Fibroblast of lung (primary cell): ENCODE measurements around the gene TRIM41. TPM values are rescaled to one million over a fixed set of nuclear protein-coding genes. Genes with fewer than 3 reads are reported as not detected.

Source experiments
- DNase-seq, 2 donors: peaks; one replicate each; pipeline versions ENCODE4 v3.0.0 to v3.0.0-alpha.2; 2010; ENCODE audit warnings: low read depth in 2 of 2
- H2AFZ ChIP-seq: 2 replicates; pipeline ENCODE4 v1.5.1; 2012; ENCODE audit warnings: low read length, control low read depth, inconsistent platforms
- H3K27ac ChIP-seq: 2 replicates; pipeline ENCODE4 v1.5.1; 2011; ENCODE audit warnings: low read length, control low read depth; ENCODE audit not compliant: insufficient read depth
- H3K27me3 ChIP-seq: 2 replicates; pipeline ENCODE4 v1.5.1; 2011; ENCODE audit warnings: mild to moderate bottlenecking, low read length; ENCODE audit not compliant: control insufficient read depth, insufficient read depth
- H3K36me3 ChIP-seq: 2 replicates; pipeline ENCODE4 v1.5.1; 2011; ENCODE audit warnings: low read length; ENCODE audit not compliant: control insufficient read depth, insufficient read depth
- H3K4me1 ChIP-seq: 2 replicates; pipeline ENCODE4 v1.5.1; 2011; ENCODE audit warnings: low read length; ENCODE audit not compliant: control insufficient read depth, insufficient read depth; ENCODE audit errors: extremely low read depth
- H3K4me2 ChIP-seq: 2 replicates; pipeline ENCODE4 v1.5.1; 2011; ENCODE audit warnings: low read length, control low read depth; ENCODE audit not compliant: insufficient read depth; ENCODE audit errors: extremely low read depth
- H3K4me3 ChIP-seq, 4 experiments: fragments of 200-600 bp in 1 of 4; sonication (generic) in 1 of 4; replicated peaks in 1 of 4; 2 replicates each; pipeline ENCODE4 v1.5.1; 2011 to 2016; ENCODE audit warnings: low read length in 4 of 4, low read depth in 3 of 4, mild to moderate bottlenecking in 3 of 4, control low read depth in 2 of 4, inconsistent platforms in 1 of 4, mixed read lengths in 1 of 4; ENCODE audit not compliant: insufficient read depth in 1 of 4; ENCODE audit errors: control extremely low read depth in 1 of 4
- H3K79me2 ChIP-seq: 2 replicates; pipeline ENCODE4 v1.5.1; 2012; ENCODE audit warnings: mild to moderate bottlenecking, low read length, inconsistent platforms; ENCODE audit not compliant: control insufficient read depth, insufficient read depth
- H3K9ac ChIP-seq: 2 replicates; pipeline ENCODE4 v1.5.1; 2011; ENCODE audit warnings: mild to moderate bottlenecking, low read length, control low read depth; ENCODE audit not compliant: insufficient read depth
- H3K9me3 ChIP-seq: 2 replicates; pipeline ENCODE4 v1.5.1; 2012; ENCODE audit warnings: low read depth, low read length; ENCODE audit not compliant: control insufficient read depth, insufficient read depth
- H4K20me1 ChIP-seq: 2 replicates; pipeline ENCODE4 v1.5.1; 2011; ENCODE audit warnings: low read length; ENCODE audit not compliant: control insufficient read depth, insufficient read depth; ENCODE audit errors: extremely low read depth
- CTCF ChIP-seq, 2 donors: IDR thresholded peaks in 1 of 2; conservative IDR thresholded peaks in 1 of 2; 1 replicate in 1 of 2; 2 replicates in 1 of 2; pipeline ENCODE4 v1.5.1; 2011 to 2012; ENCODE audit warnings: low read length in 2 of 2, control low read depth in 1 of 2, inconsistent platforms in 1 of 2, low read depth in 1 of 2, mild to moderate bottlenecking in 1 of 2
- EZH2 ChIP-seq: IDR thresholded peaks from 2 replicates; pipeline ENCODE4 v1.5.1; 2012; ENCODE audit warnings: low read length, control low read depth, mild to moderate bottlenecking; ENCODE audit errors: missing control alignments
- polyA plus RNA-seq, 2 donors: library from polyadenylated mRNA; depleted of rRNA in 1 of 2; stranded (reverse) in 1 of 2; unstranded in 1 of 2; fragments of >200 nt; gene quantifications; 2 replicates each; pipeline ENCODE4 v1.2.1, GENCODE V29; 2011 to 2012; ENCODE audit warnings: missing spikeins in 1 of 2
- total RNA-seq: library from RNA; depleted of rRNA; stranded (reverse); fragments of >200 nt; gene quantifications from 2 replicates; pipeline ENCODE4 v1.2.1, GENCODE V29; 2014

Gene TRIM41
- total and polyA plus RNA-seq, 2 donors (not counting 1 experiment from before 2014, with no cell fraction given): 8.3 to 17.0 TPM

GRCh38 chr5:181246276-181247049, 23.4 kb downstream of the TRIM41 start:
- DNase-seq: peak; percentile 82
- Histone ChIP-seq H4K20me1 (peaks cover 6% of the 10 kb centered on the region), H2AFZ (peak overlapping the region; percentile 73), H3K27me3 (no peaks in the 10 kb centered on the region), H3K79me2 (peaks cover 77% of the 10 kb centered on the region), H3K4me3 (peak overlapping the region; percentile 64 to 98 (median 78)), H3K9me3 (no peaks in the 10 kb centered on the region), H3K36me3 (peaks cover 9% of the 10 kb centered on the region), H3K27ac (peak overlapping the region; percentile 91), H3K4me1 (peaks cover 23% of the 10 kb centered on the region), H3K9ac (peak overlapping the region; percentile 78), H3K4me2 (peak overlapping the region; percentile 91)
- TF ChIP-seq CTCF (conservative IDR thresholded peaks at IDR 0.05 in 1 of 2, IDR thresholded peaks at IDR 0.05 in 1 of 2; ENCODE audit: low read depth in 1 of 2, low read length in 2 of 2) (no peak), EZH2 (no peak)

- Histone ChIP-seq H3K27ac (peak overlapping the region; percentile 91), H3K9ac (peak overlapping the region; percentile 17), H2AFZ (no peak overlapping the region), H4K20me1 (no peaks in the 10 kb centered on the region), H3K4me3 (peak overlapping the region; percentile 53 to 98 (median 70)), H3K9me3 (no peaks in the 10 kb centered on the region), H3K36me3 (peaks cover 6% of the 10 kb centered on the region), H3K4me1 (peaks cover 16% of the 10 kb centered on the region), H3K27me3 (no peaks in the 10 kb centered on the region), H3K79me2 (peaks cover 75% of the 10 kb centered on the region), H3K4me2 (peak overlapping the region; percentile 97)
- TF ChIP-seq EZH2 (no peak), CTCF (conservative IDR thresholded peaks at IDR 0.05 in 1 of 2, IDR thresholded peaks at IDR 0.05 in 1 of 2; ENCODE audit: low read depth in 1 of 2, low read length in 2 of 2) (no peak)
- DNase-seq: no peak
Measured at GRCh38 chr5:181248277-181248676, 25.2 kb downstream of the TRIM41 start.

DNA sequence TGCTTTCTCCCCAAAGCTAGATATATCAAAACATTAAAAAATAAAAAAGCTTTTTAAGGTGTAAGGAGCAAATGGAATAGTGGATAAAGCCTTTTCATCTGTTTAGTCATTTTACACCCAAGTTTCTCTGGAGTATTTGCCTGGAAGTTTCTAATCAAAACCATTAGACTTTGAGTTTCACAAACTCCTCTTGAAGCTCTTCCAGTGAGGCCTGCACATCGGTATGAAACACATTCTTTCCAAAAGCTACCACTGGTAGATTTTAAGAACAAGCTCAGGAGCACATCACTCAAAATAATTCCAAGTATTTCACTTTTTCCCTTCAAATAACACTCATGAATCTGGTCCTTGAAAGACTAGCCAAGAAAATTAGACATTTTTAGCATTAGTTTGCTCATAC, 32.2 kb downstream of the TRIM41 start:
- Histone ChIP-seq H3K4me1 (peaks cover 6% of the 10 kb centered on the region), H3K27me3 (no peaks in the 10 kb centered on the region), H4K20me1 (no peaks in the 10 kb centered on the region), H3K4me2 (no peak overlapping the region), H3K4me3 (no peak overlapping the region), H2AFZ (no peak overlapping the region), H3K36me3 (peaks cover 9% of the 10 kb centered on the region), H3K9ac (no peak overlapping the region), H3K9me3 (no peaks in the 10 kb centered on the region), H3K27ac (no peak overlapping the region), H3K79me2 (peaks cover 96% of the 10 kb centered on the region)
- DNase-seq: no peak
- TF ChIP-seq EZH2 (no peak), CTCF (conservative IDR thresholded peaks at IDR 0.05 in 1 of 2, IDR thresholded peaks at IDR 0.05 in 1 of 2; ENCODE audit: low read depth in 1 of 2, low read length in 2 of 2) (no peak)
